ENCODE results near the gene ELF1.

- TF ChIP-seq CTCF (IDR thresholded peaks at IDR 0.05) (no peak), POLR2A (IDR thresholded peaks at IDR 0.05) (no peak)
Measured at GRCh38 chr13:40985381-40986100, 33.6 kb downstream of the ELF1 start.

Data from uterus (tissue), 2 donors.